B cell (primary cell): ENCODE data around the gene HAP1. TPM values are rescaled to one million over a fixed set of nuclear protein-coding genes. Genes with fewer than 3 reads are reported as not detected.
"Not testable (repeated sequence)": the region's sequence is repeated elsewhere in the genome, so short reads cannot be mapped to it uniquely, and the experiment has no call there.

Experiments
- ATAC-seq: fragments of 200-7000 bp; cut with Tn5 transposase; one replicate; pipeline ENCODE4 v1.10.0; 2021; ENCODE audit warnings: low read depth, mild to moderate bottlenecking, moderate number of reproducible peaks, moderate library complexity
- CTCF ChIA-PET: fragments of 350-600 bp; sonication (Branson Sonifier 250); formaldehyde crosslinking; loops from one replicate; lab custom pipeline; 2021; ENCODE audit warnings: antibody characterized with exemption, inconsistent platforms; lab: Charles Lee
- POLR2A ChIA-PET: fragments of 350-600 bp; sonication (Branson Sonifier 250); formaldehyde crosslinking; loops from one replicate; lab custom pipeline; 2021; ENCODE audit warnings: antibody characterized with exemption; lab: Charles Lee
- DNase-seq: peaks from one replicate; pipeline ENCODE4 v3.0.0; 2013
- H2AFZ ChIP-seq: 2 replicates; pipeline ENCODE4 v1.6.1; 2012; ENCODE audit warnings: mild to moderate bottlenecking, low read depth, low read length; ENCODE audit not compliant: insufficient read depth, poor library complexity, severe bottlenecking
- H3K27ac ChIP-seq, 2 donors: 1 replicate in 1 of 2; 2 replicates in 1 of 2; pipeline ENCODE4 v1.5.1; 2012 to 2013; ENCODE audit warnings: low read length in 2 of 2, mild to moderate bottlenecking in 2 of 2, moderate library complexity in 1 of 2
- H3K27me3 ChIP-seq, 4 experiments: fragments of 200-600 bp in 1 of 4; sonication (generic) in 1 of 4; replicated peaks in 1 of 4; 1 replicate in 2 of 4; 2 replicates in 2 of 4; pipeline versions ENCODE4 v1.6.1 to v1.7.0; 2013 to 2016; ENCODE audit warnings: low read length in 3 of 4, mild to moderate bottlenecking in 2 of 4, mixed read lengths in 1 of 4, moderate library complexity in 1 of 4; ENCODE audit not compliant: insufficient read depth in 4 of 4, control insufficient read depth in 3 of 4; ENCODE audit errors: control extremely low read depth in 1 of 4
- H3K36me3 ChIP-seq, 2 experiments: replicated peaks in 1 of 2; 1 replicate in 1 of 2; 2 replicates in 1 of 2; pipeline versions ENCODE4 v1.6.1 to v1.7.1; 2013; ENCODE audit warnings: low read length in 1 of 2; ENCODE audit not compliant: insufficient read depth in 2 of 2, control insufficient read depth in 1 of 2; ENCODE audit errors: control extremely low read depth in 1 of 2, extremely low read depth in 1 of 2
- H3K4me1 ChIP-seq, 2 donors: fragments of 200-600 bp in 1 of 2; sonication (generic) in 1 of 2; 1 replicate in 1 of 2; 2 replicates in 1 of 2; pipeline versions ENCODE4 v1.5.1 to v1.6.1; 2013 to 2017; ENCODE audit warnings: low read length in 2 of 2; ENCODE audit not compliant: control insufficient read depth in 2 of 2, insufficient read depth in 2 of 2
- H3K4me2 ChIP-seq: replicated peaks from 2 replicates; pipeline ENCODE3; 2012; ENCODE audit warnings: mild to moderate bottlenecking, low read depth, low read length; ENCODE audit not compliant: poor library complexity, severe bottlenecking
- H3K4me3 ChIP-seq, 5 experiments: fragments of 200-600 bp in 1 of 5; sonication (generic) in 1 of 5; 1 replicate in 3 of 5; 2 replicates in 2 of 5; pipeline versions ENCODE4 v1.5.1 to v1.7.0; 2011 to 2016; ENCODE audit warnings: low read length in 4 of 5, mild to moderate bottlenecking in 4 of 5, low read depth in 2 of 5, control low read depth in 1 of 5, moderate library complexity in 1 of 5; ENCODE audit not compliant: insufficient read depth in 1 of 5; ENCODE audit errors: control extremely low read depth in 1 of 5, extremely low read depth in 1 of 5
- H3K79me2 ChIP-seq: fragments of 200-600 bp; sonication (generic); one replicate; pipeline ENCODE4 v1.6.0; 2016; ENCODE audit warnings: low read length; ENCODE audit not compliant: control insufficient read depth, insufficient read depth
- H3K9ac ChIP-seq: fragments of 200-600 bp; sonication (generic); 2 replicates; pipeline ENCODE4 v1.6.1; 2017; ENCODE audit warnings: mild to moderate bottlenecking, low read length, moderate library complexity
- H3K9me3 ChIP-seq, 3 donors: one replicate each; pipeline versions ENCODE4 v1.6.1 to v1.7.1; 2013; ENCODE audit warnings: low read length in 2 of 3; ENCODE audit not compliant: control insufficient read depth in 2 of 3, insufficient read depth in 1 of 3; ENCODE audit errors: control extremely low read depth in 1 of 3
- H4K20me1 ChIP-seq: 2 replicates; pipeline ENCODE4 v1.6.0; 2012; ENCODE audit warnings: mild to moderate bottlenecking, low read length; ENCODE audit not compliant: insufficient read depth, control insufficient read depth, poor library complexity, severe bottlenecking
- H3K27ac Mint-ChIP-seq: one replicate; pipeline ENCODE4 v1.8.0; 2021; ENCODE audit warnings: mixed read lengths
- H3K27me3 Mint-ChIP-seq: one replicate; pipeline ENCODE4 v1.8.0; 2021; ENCODE audit warnings: mixed read lengths
- H3K4me1 Mint-ChIP-seq: one replicate; pipeline ENCODE4 v1.8.0; 2021; ENCODE audit warnings: mixed read lengths
- H3K4me3 Mint-ChIP-seq: one replicate; pipeline ENCODE4 v1.8.0; 2021; ENCODE audit warnings: mixed read lengths
- H3K9me3 Mint-ChIP-seq: one replicate; pipeline ENCODE4 v1.8.0; 2022; ENCODE audit warnings: mixed read lengths; ENCODE audit not compliant: insufficient read depth
- CTCF ChIP-seq: fragments of 200-600 bp; IDR thresholded peaks from one replicate; pipeline ENCODE4 v1.8.0; 2022; ENCODE audit warnings: antibody characterized with exemption, mild to moderate bottlenecking
- EZH2 ChIP-seq: IDR thresholded peaks from 2 replicates; pipeline ENCODE4 v1.6.1; 2012; ENCODE audit warnings: borderline replicate concordance, low read depth, mild to moderate bottlenecking, moderate library complexity, low read length; ENCODE audit not compliant: insufficient read depth, poor library complexity, severe bottlenecking
- WGBS: methylation state at CpG from one replicate; pipeline ENCODE4 v1.1.5; 2013; ENCODE audit warnings: missing lambda C conversion rate; ENCODE audit not compliant: insufficient coverage; 5-methylcytosine and 5-hydroxymethylcytosine counted together
- intact Hi-C: fragments of 100-400 bp; cut with micrococcal nuclease; formaldehyde crosslinking; loops from one replicate; pipeline ENCODE4 v1.10.0; 2022
- polyA plus RNA-seq: library from polyadenylated mRNA; depleted of rRNA; stranded (reverse); fragments of >200 nt; gene quantifications from 2 replicates; pipeline ENCODE4 v1.2.3, GENCODE V29; 2012
- total RNA-seq, 2 donors: library from RNA; stranded (reverse); fragments of 120-200 nt in 1 of 2; gene quantifications; 1 replicate in 1 of 2; 2 replicates in 1 of 2; pipeline versions ENCODE4 v1.2.3 to v1.2.4, GENCODE V29; 2013 to 2022

Gene HAP1
- total and polyA plus RNA-seq, 2 donors (not counting 1 experiment from before 2014, with no cell fraction given) = 0.03 to 0.37 TPM

- no peak overlapping the region for H3K27ac ChIP-seq
- ATAC-seq (no peak), DNase-seq (no peak)
- Mint-ChIP-seq H3K27ac (no peak overlapping the region), H3K9me3 (no peaks in the 10 kb centered on the region), H3K4me3 (no peak overlapping the region), H3K27me3 (no peaks in the 10 kb centered on the region), H3K4me1 (peaks cover 21% of the 10 kb centered on the region)
- no peak overlapping the region for H2AFZ ChIP-seq
- POLR2A ChIA-PET = no interaction called here
- peaks cover 0 to 62% of the 10 kb centered on the region in 2 donors for H3K4me1 ChIP-seq
- H3K4me2 ChIP-seq = no peak overlapping the region
- H3K9ac ChIP-seq = no peak overlapping the region
- H3K27me3 ChIP-seq = no peaks in the 10 kb centered on the region
- peaks cover 74% of the 10 kb centered on the region for H3K79me2 ChIP-seq
- peaks cover 0 to 29% of the 10 kb centered on the region in 2 experiments for H3K36me3 ChIP-seq
- CTCF ChIA-PET = interaction anchor here (1.2 to 2.2 kb wide), 2 partner anchors 9 to 24 kb away, joined by 5 to 9 read pairs; partner anchors contain the start of gene JUP
- WGBS = 78% methylated on average over 4 of the region's 4 CpGs
- TF ChIP-seq EZH2 (no peak), CTCF (no peak)
- H4K20me1 ChIP-seq = peaks cover 39% of the 10 kb centered on the region
- no peak overlapping the region for H3K4me3 ChIP-seq
- H3K9me3 ChIP-seq = no peaks in the 10 kb centered on the region
- intact Hi-C loops = no loop called here
Observed at GRCh38 chr17:41777157-41777573, 42.7 kb upstream of the HAP1 start.

GRCh38 chr17:41776262-41776900 lies 41.9 kb upstream of the HAP1 start:
- ATAC-seq, H3K4me3 Mint-ChIP-seq, intact Hi-C loops, H3K27ac Mint-ChIP-seq, H3K27me3 ChIP-seq, H3K9me3 ChIP-seq, POLR2A ChIA-PET, H3K27me3 Mint-ChIP-seq, H2AFZ ChIP-seq, H3K27ac ChIP-seq, H3K4me2 ChIP-seq, H3K4me3 ChIP-seq, H3K9ac ChIP-seq, H3K9me3 Mint-ChIP-seq, DNase-seq: not testable (repeated sequence)
- Histone ChIP-seq H3K4me1 (peaks cover 7 to 62% of the 10 kb centered on the region in 2 donors), H4K20me1 (peaks cover 42% of the 10 kb centered on the region), H3K79me2 (peaks cover 74% of the 10 kb centered on the region), H3K36me3 (peaks cover 0 to 36% of the 10 kb centered on the region in 2 experiments)
- peaks cover 21% of the 10 kb centered on the region for H3K4me1 Mint-ChIP-seq
- CTCF ChIA-PET = interaction anchor here (1.2 to 2.2 kb wide), 2 partner anchors 10 to 25 kb away, joined by 5 to 9 read pairs; partner anchors contain the start of gene JUP
- WGBS = 94% methylated on average over 5 of the region's 14 CpGs
